Vagina (tissue), 2 donors: ENCODE measurements around the gene PTPRN2.

Source experiments
- POLR2A ChIP-seq, 2 donors: fragments of 450-650 bp; IDR thresholded peaks; one replicate each; pipeline ENCODE4 v1.6.1; 2017; ENCODE audit warnings: antibody characterized with exemption in 2 of 2, mild to moderate bottlenecking in 2 of 2, moderate library complexity in 2 of 2
- POLR2AphosphoS5 ChIP-seq, 2 donors: sonication (generic); formaldehyde crosslinking; IDR thresholded peaks; one replicate each; pipeline ENCODE4 v1.9.0; 2017; ENCODE audit warnings: antibody characterized with exemption in 2 of 2, mild to moderate bottlenecking in 2 of 2, low read depth in 1 of 2; ENCODE audit not compliant: insufficient read depth in 1 of 2
- TF ChIP-seq, protein P1 (sequence below), 3 experiments: fragments of 450-650 bp in 2 of 3; fragments of 200-600 bp in 1 of 3; sonication (generic) in 1 of 3; IDR thresholded peaks; one replicate each; pipeline ENCODE4 v1.5.1; 2017 to 2019; ENCODE audit warnings: antibody characterized with exemption in 3 of 3, mild to moderate bottlenecking in 2 of 3, moderate library complexity in 2 of 3

DNA sequence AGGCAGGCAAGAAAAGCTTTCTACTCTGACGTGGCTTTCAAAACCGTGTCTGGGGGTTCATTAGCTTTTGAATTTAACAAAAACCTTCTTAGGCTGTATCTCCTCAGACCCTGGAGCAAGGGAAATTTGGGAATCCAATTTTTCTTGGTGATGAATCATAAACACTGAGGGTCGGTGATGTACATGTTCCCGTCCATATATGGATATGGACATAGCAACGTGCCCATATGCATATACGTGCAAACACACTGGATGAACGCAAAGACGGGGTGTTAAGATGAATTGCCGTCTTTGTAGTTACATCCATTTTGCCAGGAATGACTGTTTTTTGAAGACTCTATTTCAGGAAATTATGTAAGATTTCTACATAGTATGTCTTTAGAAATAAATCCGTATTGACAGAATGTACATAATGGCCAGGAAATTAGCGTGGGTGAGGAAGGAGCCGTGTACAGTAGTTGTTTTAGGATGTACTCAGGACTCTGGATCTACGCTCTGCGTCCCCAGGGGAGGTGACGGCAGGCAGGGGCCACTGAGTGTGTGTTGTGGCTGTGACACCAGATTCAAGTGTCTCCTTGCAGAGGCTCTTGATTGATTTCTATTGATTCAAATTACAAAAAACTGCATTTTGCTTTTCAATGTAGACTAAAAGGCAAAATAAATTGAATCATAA, 1012.6 kb downstream of the PTPRN2 start:
- TF ChIP-seq POLR2A (IDR thresholded peaks at IDR 0.05) = no peak
- TF ChIP-seq, protein P1, sequence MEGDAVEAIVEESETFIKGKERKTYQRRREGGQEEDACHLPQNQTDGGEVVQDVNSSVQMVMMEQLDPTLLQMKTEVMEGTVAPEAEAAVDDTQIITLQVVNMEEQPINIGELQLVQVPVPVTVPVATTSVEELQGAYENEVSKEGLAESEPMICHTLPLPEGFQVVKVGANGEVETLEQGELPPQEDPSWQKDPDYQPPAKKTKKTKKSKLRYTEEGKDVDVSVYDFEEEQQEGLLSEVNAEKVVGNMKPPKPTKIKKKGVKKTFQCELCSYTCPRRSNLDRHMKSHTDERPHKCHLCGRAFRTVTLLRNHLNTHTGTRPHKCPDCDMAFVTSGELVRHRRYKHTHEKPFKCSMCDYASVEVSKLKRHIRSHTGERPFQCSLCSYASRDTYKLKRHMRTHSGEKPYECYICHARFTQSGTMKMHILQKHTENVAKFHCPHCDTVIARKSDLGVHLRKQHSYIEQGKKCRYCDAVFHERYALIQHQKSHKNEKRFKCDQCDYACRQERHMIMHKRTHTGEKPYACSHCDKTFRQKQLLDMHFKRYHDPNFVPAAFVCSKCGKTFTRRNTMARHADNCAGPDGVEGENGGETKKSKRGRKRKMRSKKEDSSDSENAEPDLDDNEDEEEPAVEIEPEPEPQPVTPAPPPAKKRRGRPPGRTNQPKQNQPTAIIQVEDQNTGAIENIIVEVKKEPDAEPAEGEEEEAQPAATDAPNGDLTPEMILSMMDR (IDR thresholded peaks at IDR 0.05) = no peak
- TF ChIP-seq POLR2AphosphoS5 (IDR thresholded peaks at IDR 0.05; ENCODE audit: insufficient read depth in 1 of 2, low read depth in 1 of 2) = no peak
